Endodermal cell (in vitro differentiated cells): ENCODE measurements around the gene ARHGEF10L. TPM values are rescaled to one million over a fixed set of nuclear protein-coding genes. Genes with fewer than 3 reads are reported as not detected.

ENCODE experiments used
- DNase-seq: peaks from one replicate; pipeline ENCODE4 v3.0.0-alpha.2; 2017
- H3K27ac ChIP-seq: 2 replicates; pipeline ENCODE4 v1.5.1; 2013; ENCODE audit warnings: mild to moderate bottlenecking, low read depth, low read length, moderate library complexity
- H3K27me3 ChIP-seq: 2 replicates; pipeline ENCODE4 v1.6.1; 2013; ENCODE audit warnings: mild to moderate bottlenecking, low read length, moderate library complexity; ENCODE audit not compliant: insufficient read depth, control insufficient read depth, poor library complexity, severe bottlenecking
- H3K36me3 ChIP-seq: 2 replicates; pipeline ENCODE4 v1.7.0; 2013; ENCODE audit warnings: mild to moderate bottlenecking, low read length, moderate library complexity; ENCODE audit not compliant: control insufficient read depth, insufficient read depth
- H3K4me1 ChIP-seq: one replicate; pipeline ENCODE4 v1.7.0; 2013; ENCODE audit warnings: low read length; ENCODE audit not compliant: control insufficient read depth, insufficient read depth
- H3K4me3 ChIP-seq: 2 replicates; pipeline ENCODE4 v1.5.1; 2013; ENCODE audit warnings: mild to moderate bottlenecking, low read length, moderate library complexity
- H3K9ac ChIP-seq: 2 replicates; pipeline ENCODE4 v1.6.1; 2013; ENCODE audit warnings: mild to moderate bottlenecking, low read length, moderate library complexity; ENCODE audit not compliant: poor library complexity, severe bottlenecking; ENCODE audit errors: extremely low read depth
- H3K9me3 ChIP-seq: 2 replicates; pipeline ENCODE4 v1.6.1; 2013; ENCODE audit warnings: mild to moderate bottlenecking, low read length, moderate library complexity; ENCODE audit not compliant: control insufficient read depth
- H3K27ac Mint-ChIP-seq: 2 replicates; pipeline ENCODE4 v1.8.0; 2020; ENCODE audit warnings: mixed read lengths
- H3K27me3 Mint-ChIP-seq: 2 replicates; pipeline ENCODE4 v1.8.0; 2021; ENCODE audit warnings: mild to moderate bottlenecking, mixed read lengths; ENCODE audit not compliant: insufficient read depth
- H3K36me3 Mint-ChIP-seq: 2 replicates; pipeline ENCODE4 v1.8.0; 2020; ENCODE audit warnings: low read depth, mixed read lengths
- H3K4me1 Mint-ChIP-seq: 2 replicates; pipeline ENCODE4 v1.8.0; 2020; ENCODE audit warnings: mixed read lengths
- H3K4me3 Mint-ChIP-seq: 2 replicates; pipeline ENCODE4 v1.8.0; 2020; ENCODE audit warnings: mild to moderate bottlenecking, moderate library complexity, mixed read lengths
- H3K9me3 Mint-ChIP-seq: 2 replicates; pipeline ENCODE4 v1.8.0; 2020; ENCODE audit warnings: mild to moderate bottlenecking, mixed read lengths
- WGBS, 2 experiments: methylation state at CpG; one replicate each; pipeline versions ENCODE4 v1.1.5 to v1.1.7; 2013; ENCODE audit warnings: missing lambda C conversion rate in 2 of 2, mixed read lengths in 1 of 2; ENCODE audit not compliant: insufficient coverage in 1 of 2, insufficient read length in 1 of 2; 5-methylcytosine and 5-hydroxymethylcytosine counted together
- total RNA-seq, 2 donors: library from RNA; stranded (reverse); fragmentation: NEBNext Ultra II Directional in 1 of 2; extraction: Animal tissue kit (Norgen Biotek cat#: 25700) in 1 of 2; gene quantifications; 2 replicates in 1 of 2; 3 replicates in 1 of 2; pipeline ENCODE4 v1.2.1, GENCODE V29; 2021
- TF ChIP-seq, protein P1 (sequence below): fragments of 200-600 bp; sonication (generic); conservative IDR thresholded peaks from 2 replicates; pipeline ENCODE4 v1.5.0; 2021; ENCODE audit warnings: antibody characterized with exemption, mild to moderate bottlenecking

ARHGEF10L gene
- total RNA-seq, 2 donors from 2014 or later, result 5.2 to 10.5 TPM

DNA sequence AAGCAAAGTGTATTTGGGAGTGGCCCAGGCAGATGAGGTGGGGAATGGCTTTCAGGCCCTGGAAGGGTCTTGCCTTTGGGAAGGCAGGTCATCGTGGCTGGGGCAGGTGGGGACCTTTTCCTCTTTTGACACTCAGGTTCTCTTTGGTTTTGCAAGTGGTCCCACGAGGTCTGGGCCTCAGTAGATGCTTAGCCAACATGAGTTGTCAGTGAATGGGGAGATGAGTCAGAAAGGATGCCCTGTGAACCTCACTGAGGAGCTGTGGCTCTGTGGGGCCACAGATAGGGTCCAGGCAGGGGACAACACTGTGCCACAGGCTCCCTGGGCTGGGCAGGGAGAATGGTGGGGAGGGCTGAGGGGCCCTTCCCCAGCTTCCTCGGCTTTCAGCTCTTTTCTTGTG is 19.0 kb downstream of the ARHGEF10L start:
- H3K4me3 Mint-ChIP-seq, result no peak overlapping the region
- 64 to 79% methylated on average over 2 to 3 of the region's 3 CpGs for WGBS, 2 experiments
- H3K9me3 Mint-ChIP-seq, result no peaks in the 10 kb centered on the region
- Histone ChIP-seq H3K27me3 (no peaks in the 10 kb centered on the region), H3K4me1 (no peaks in the 10 kb centered on the region), H3K4me3 (no peak overlapping the region), H3K9ac (no peak overlapping the region), H3K36me3 (no peaks in the 10 kb centered on the region), H3K9me3 (no peaks in the 10 kb centered on the region), H3K27ac (no peak overlapping the region)
- TF ChIP-seq, protein P1, sequence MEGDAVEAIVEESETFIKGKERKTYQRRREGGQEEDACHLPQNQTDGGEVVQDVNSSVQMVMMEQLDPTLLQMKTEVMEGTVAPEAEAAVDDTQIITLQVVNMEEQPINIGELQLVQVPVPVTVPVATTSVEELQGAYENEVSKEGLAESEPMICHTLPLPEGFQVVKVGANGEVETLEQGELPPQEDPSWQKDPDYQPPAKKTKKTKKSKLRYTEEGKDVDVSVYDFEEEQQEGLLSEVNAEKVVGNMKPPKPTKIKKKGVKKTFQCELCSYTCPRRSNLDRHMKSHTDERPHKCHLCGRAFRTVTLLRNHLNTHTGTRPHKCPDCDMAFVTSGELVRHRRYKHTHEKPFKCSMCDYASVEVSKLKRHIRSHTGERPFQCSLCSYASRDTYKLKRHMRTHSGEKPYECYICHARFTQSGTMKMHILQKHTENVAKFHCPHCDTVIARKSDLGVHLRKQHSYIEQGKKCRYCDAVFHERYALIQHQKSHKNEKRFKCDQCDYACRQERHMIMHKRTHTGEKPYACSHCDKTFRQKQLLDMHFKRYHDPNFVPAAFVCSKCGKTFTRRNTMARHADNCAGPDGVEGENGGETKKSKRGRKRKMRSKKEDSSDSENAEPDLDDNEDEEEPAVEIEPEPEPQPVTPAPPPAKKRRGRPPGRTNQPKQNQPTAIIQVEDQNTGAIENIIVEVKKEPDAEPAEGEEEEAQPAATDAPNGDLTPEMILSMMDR, result no peak
- peaks cover 32% of the 10 kb centered on the region for H3K27me3 Mint-ChIP-seq
- no peaks in the 10 kb centered on the region for H3K36me3 Mint-ChIP-seq
- H3K4me1 Mint-ChIP-seq, result no peaks in the 10 kb centered on the region
- peak; percentile 42 for DNase-seq
- H3K27ac Mint-ChIP-seq, result no peak overlapping the region

- TF ChIP-seq, protein P1, result no peak
- peak; percentile 42 for DNase-seq
- H3K27me3 ChIP-seq, result no peaks in the 10 kb centered on the region
- 71 to 77% methylated on average over 5 to 8 of the region's 8 CpGs for WGBS, 2 experiments
- H3K36me3 ChIP-seq, result no peaks in the 10 kb centered on the region
- Mint-ChIP-seq H3K27me3 (peaks cover 30% of the 10 kb centered on the region), H3K27ac (no peak overlapping the region), H3K9me3 (no peaks in the 10 kb centered on the region), H3K4me1 (no peaks in the 10 kb centered on the region), H3K4me3 (no peak overlapping the region), H3K36me3 (no peaks in the 10 kb centered on the region)
- no peak overlapping the region for H3K27ac ChIP-seq
- no peaks in the 10 kb centered on the region for H3K4me1 ChIP-seq
- H3K9ac ChIP-seq, result no peak overlapping the region
- H3K4me3 ChIP-seq, result no peak overlapping the region
- no peaks in the 10 kb centered on the region for H3K9me3 ChIP-seq
Observed at GRCh38 chr1:17558954-17559614, 19.6 kb downstream of the ARHGEF10L start.

DNA sequence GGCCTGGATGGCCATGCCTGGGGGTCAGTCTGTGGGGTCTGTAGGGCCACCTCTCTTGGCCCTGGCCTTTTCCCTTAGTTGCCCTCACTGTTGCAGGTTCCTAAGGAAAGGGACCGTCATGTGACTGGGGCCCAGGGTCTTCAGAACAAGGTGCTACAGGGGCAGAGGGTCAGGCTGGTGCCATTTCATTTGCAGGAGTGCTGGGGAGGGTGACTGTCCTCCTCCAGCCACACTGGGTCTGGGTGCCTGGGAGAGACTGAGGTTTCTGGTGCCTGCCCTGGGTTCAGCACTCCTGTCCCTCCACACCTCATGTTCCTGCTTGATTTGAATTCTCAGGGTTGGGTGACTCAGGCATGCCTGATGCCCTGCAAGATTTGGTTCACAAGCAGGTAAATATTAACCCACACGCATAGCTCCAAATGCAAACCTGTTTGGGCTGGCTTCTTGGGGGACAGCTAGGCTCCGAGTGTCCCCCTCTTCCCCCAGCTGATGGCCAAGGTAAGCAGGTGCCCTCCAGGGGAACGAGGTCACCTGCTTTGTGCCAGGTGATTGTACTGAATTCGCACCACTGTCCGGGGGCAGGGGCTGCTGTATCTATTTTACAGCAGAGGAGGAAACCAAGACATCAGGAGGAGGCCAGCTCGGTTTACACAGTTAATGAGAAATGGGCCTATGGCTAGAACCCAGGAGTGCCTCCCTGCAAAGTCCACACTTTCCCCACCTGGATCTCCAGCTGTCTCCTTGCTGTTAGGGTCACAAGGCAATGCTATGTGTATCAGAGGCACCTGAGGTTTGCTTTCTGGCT is 20.3 kb downstream of the ARHGEF10L start:
- Histone ChIP-seq H3K4me3 (no peak overlapping the region), H3K9me3 (no peaks in the 10 kb centered on the region), H3K4me1 (no peaks in the 10 kb centered on the region), H3K27me3 (no peaks in the 10 kb centered on the region), H3K9ac (no peak overlapping the region), H3K36me3 (no peaks in the 10 kb centered on the region), H3K27ac (no peak overlapping the region)
- H3K9me3 Mint-ChIP-seq, result no peaks in the 10 kb centered on the region
- DNase-seq, result peak; percentile 47
- TF ChIP-seq, protein P1, result no peak
- peaks cover 4% of the 10 kb centered on the region for H3K4me1 Mint-ChIP-seq
- no peaks in the 10 kb centered on the region for H3K36me3 Mint-ChIP-seq
- no peak overlapping the region for H3K4me3 Mint-ChIP-seq
- WGBS, 2 experiments, result 92 to 98% methylated on average over 5 to 7 of the region's 7 CpGs
- peaks cover 27% of the 10 kb centered on the region for H3K27me3 Mint-ChIP-seq
- no peak overlapping the region for H3K27ac Mint-ChIP-seq
